H1 (cell line): ENCODE measurements around the gene DYNC1LI1. TPM values are rescaled to one million over a fixed set of nuclear protein-coding genes. Genes with fewer than 3 reads are reported as not detected.

Experiments used
- CTCF ChIA-PET: fragments of 300-600 bp; sonication (Branson Sonifier 250); formaldehyde crosslinking; loops from one replicate; lab custom pipeline; 2021; ENCODE audit not compliant: partially characterized antibody; lab: Charles Lee
- POLR2A ChIA-PET: fragments of 300-600 bp; sonication (Branson Sonifier 250); formaldehyde crosslinking; loops from one replicate; lab custom pipeline; 2021; ENCODE audit warnings: inconsistent platforms; ENCODE audit not compliant: partially characterized antibody; lab: Charles Lee
- DNase-seq, 2 experiments: peaks; one replicate each; pipeline versions ENCODE4 v3.0.0 to v3.0.0-alpha.2; 2010 to 2022; ENCODE audit warnings: low spot score in 2 of 2, low read depth in 1 of 2, mixed read lengths in 1 of 2
- FAIRE-seq: peaks from 2 replicates; lab custom pipeline; 2011; peaks lifted over from hg19 to GRCh38; lab: Jason Lieb, UNC
- H2AFZ ChIP-seq: 2 replicates; pipeline ENCODE4 v1.8.1; 2012; ENCODE audit warnings: low read length, inconsistent platforms
- H2AK5ac ChIP-seq: 2 replicates; pipeline ENCODE4 v1.6.1; 2013; ENCODE audit warnings: low read depth, low read length
- H2BK120ac ChIP-seq: replicated peaks from 2 replicates; pipeline ENCODE3; 2013; ENCODE audit warnings: low read depth, low read length, inconsistent platforms
- H2BK12ac ChIP-seq: 2 replicates; pipeline ENCODE4 v1.6.1; 2013; ENCODE audit warnings: low read depth, low read length
- H2BK15ac ChIP-seq: 2 replicates; pipeline ENCODE4 v1.6.1; 2013; ENCODE audit warnings: low read length
- H2BK20ac ChIP-seq: 2 replicates; pipeline ENCODE4 v1.6.1; 2013; ENCODE audit warnings: low read length
- H2BK5ac ChIP-seq: 2 replicates; pipeline ENCODE4 v1.6.1; 2013; ENCODE audit warnings: low read depth, low read length
- H3K14ac ChIP-seq: 2 replicates; pipeline ENCODE4 v1.6.1; 2013; ENCODE audit warnings: inconsistent platforms; ENCODE audit not compliant: insufficient read length
- H3K18ac ChIP-seq: 2 replicates; pipeline ENCODE4 v1.6.1; 2013; ENCODE audit warnings: low read length; ENCODE audit errors: extremely low read depth
- H3K23ac ChIP-seq: 2 replicates; pipeline ENCODE4 v1.6.1; 2013; ENCODE audit warnings: inconsistent platforms; ENCODE audit not compliant: insufficient read length
- H3K23me2 ChIP-seq: 2 replicates; pipeline ENCODE4 v1.6.1; 2013; ENCODE audit warnings: low read depth, low read length
- H3K27ac ChIP-seq: 2 replicates; pipeline ENCODE4 v1.6.1; 2011; ENCODE audit warnings: low read depth, low read length, inconsistent platforms
- H3K27me3 ChIP-seq, 4 experiments: replicated peaks in 1 of 4; 1 replicate in 1 of 4; 2 replicates in 3 of 4; pipeline versions ENCODE4 v1.6.1 to v1.8.1; 2011 to 2013; ENCODE audit warnings: low read length in 3 of 4, mild to moderate bottlenecking in 3 of 4, inconsistent platforms in 2 of 4, mixed read lengths in 2 of 4, moderate library complexity in 1 of 4; ENCODE audit not compliant: control insufficient read depth in 3 of 4, insufficient read depth in 3 of 4; ENCODE audit errors: extremely low read depth in 1 of 4
- H3K36me3 ChIP-seq, 4 experiments: 2 replicates each; pipeline versions ENCODE4 v1.6.1 to v1.8.1; 2011 to 2013; ENCODE audit warnings: mild to moderate bottlenecking in 4 of 4, low read length in 3 of 4, moderate library complexity in 2 of 4, control low read depth in 1 of 4, inconsistent platforms in 1 of 4; ENCODE audit not compliant: insufficient read depth in 4 of 4, control insufficient read depth in 2 of 4
- H3K4ac ChIP-seq: replicated peaks from 2 replicates; pipeline ENCODE3; 2013; ENCODE audit warnings: low read length, low read depth, mixed read lengths, inconsistent platforms; ENCODE audit not compliant: insufficient read length
- H3K4me1 ChIP-seq, 4 experiments: replicated peaks in 1 of 4; 1 replicate in 1 of 4; 2 replicates in 3 of 4; pipeline versions ENCODE4 v1.6.1 to v1.8.1; 2011 to 2013; ENCODE audit warnings: low read length in 3 of 4, inconsistent platforms in 2 of 4, mixed read lengths in 1 of 4; ENCODE audit not compliant: insufficient read depth in 4 of 4, control insufficient read depth in 3 of 4
- H3K4me2 ChIP-seq, 2 experiments: 2 replicates each; pipeline versions ENCODE4 v1.6.1 to v1.8.1; 2011 to 2013; ENCODE audit warnings: low read depth in 2 of 2, low read length in 2 of 2, control low read depth in 1 of 2, inconsistent platforms in 1 of 2, mild to moderate bottlenecking in 1 of 2; ENCODE audit not compliant: insufficient read depth in 1 of 2
- H3K4me3 ChIP-seq, 4 experiments: fragments of 200-600, 300-600 bp in 1 of 4; sonication (generic), shearing (Covaris generic), sonication (Bioruptor Twin) in 1 of 4; 2 replicates each; pipeline versions ENCODE4 v1.5.1 to v1.8.1; 2011 to 2016; ENCODE audit warnings: low read length in 4 of 4, low read depth in 3 of 4, control low read depth in 2 of 4, inconsistent platforms in 2 of 4, mild to moderate bottlenecking in 2 of 4, mixed read lengths in 1 of 4, moderate library complexity in 1 of 4; ENCODE audit not compliant: insufficient read depth in 2 of 4; ENCODE audit errors: extremely low read depth in 1 of 4
- H3K56ac ChIP-seq: replicated peaks from 2 replicates; pipeline ENCODE3; 2013; ENCODE audit warnings: low read depth, mild to moderate bottlenecking, mixed read lengths, low read length, inconsistent platforms; ENCODE audit not compliant: insufficient read length
- H3K79me1 ChIP-seq: 2 replicates; pipeline ENCODE4 v1.6.1; 2013; ENCODE audit warnings: low read depth, low read length, control low read depth
- H3K79me2 ChIP-seq, 2 experiments: 2 replicates each; pipeline versions ENCODE4 v1.6.1 to v1.8.1; 2012 to 2013; ENCODE audit warnings: low read length in 2 of 2, mild to moderate bottlenecking in 2 of 2, inconsistent platforms in 1 of 2; ENCODE audit not compliant: insufficient read depth in 2 of 2, control insufficient read depth in 1 of 2
- H3K9ac ChIP-seq, 4 experiments: replicated peaks in 1 of 4; 1 replicate in 1 of 4; 2 replicates in 3 of 4; pipeline versions ENCODE4 v1.6.1 to v1.8.1; 2011 to 2013; ENCODE audit warnings: low read depth in 3 of 4, low read length in 3 of 4, control low read depth in 2 of 4, mild to moderate bottlenecking in 2 of 4, moderate library complexity in 2 of 4, inconsistent platforms in 1 of 4; ENCODE audit errors: extremely low read depth in 1 of 4
- H3K9me3 ChIP-seq, 2 experiments: 2 replicates each; pipeline versions ENCODE4 v1.6.1 to v1.8.1; 2012 to 2013; ENCODE audit warnings: mild to moderate bottlenecking in 2 of 2, moderate library complexity in 2 of 2, control low read depth in 1 of 2, inconsistent platforms in 1 of 2, low read depth in 1 of 2, low read length in 1 of 2, mixed read lengths in 1 of 2; ENCODE audit not compliant: insufficient read depth in 2 of 2
- H4K20me1 ChIP-seq, 2 experiments: replicated peaks in 1 of 2; 2 replicates each; pipeline versions ENCODE3 to v1.8.1; 2011 to 2013; ENCODE audit warnings: inconsistent platforms in 2 of 2, low read length in 2 of 2, mild to moderate bottlenecking in 1 of 2; ENCODE audit not compliant: insufficient read depth in 2 of 2, control insufficient read depth in 1 of 2
- H4K5ac ChIP-seq: 2 replicates; pipeline ENCODE4 v1.6.1; 2013; ENCODE audit warnings: low read length, low read depth, mixed read lengths, inconsistent platforms; ENCODE audit not compliant: insufficient read length
- H4K8ac ChIP-seq: 2 replicates; pipeline ENCODE4 v1.8.0; 2013; ENCODE audit warnings: mild to moderate bottlenecking, moderate library complexity, low read length, inconsistent platforms; ENCODE audit not compliant: insufficient read depth; ENCODE audit errors: extremely low read depth
- H4K91ac ChIP-seq: replicated peaks from 2 replicates; pipeline ENCODE3; 2013; ENCODE audit warnings: low read length, mixed read lengths, inconsistent platforms; ENCODE audit not compliant: insufficient read length
- HDAC6 ChIP-seq: IDR thresholded peaks from one replicate; pipeline ENCODE4 v1.7.1; 2012; ENCODE audit warnings: low read depth, mild to moderate bottlenecking, inconsistent platforms, low read length, moderate library complexity
- POLR2AphosphoS5 ChIP-seq: IDR thresholded peaks from 2 replicates; pipeline ENCODE4 v1.6.1; 2011; ENCODE audit warnings: low read depth, low read length
- TAF7 ChIP-seq: optimal IDR thresholded peaks from 2 replicates; pipeline ENCODE3; 2011; ENCODE audit warnings: low read depth, mild to moderate bottlenecking, inconsistent platforms, low read length, moderate library complexity, borderline replicate concordance
- polyA plus RNA-seq, 7 experiments: library from polyadenylated mRNA; depleted of rRNA in 3 of 7; stranded (reverse) in 5 of 7; unstranded in 2 of 7; fragments of >200 nt in 5 of 7; fragments of 200-250 nt in 2 of 7; gene quantifications; 1 replicate in 5 of 7; 2 replicates in 1 of 7; 4 replicates in 1 of 7; pipeline versions ENCODE4 v1.2.1 to v1.2.3, GENCODE V29; 2011 to 2013; ENCODE audit warnings: missing spikeins in 2 of 7, mixed read lengths in 2 of 7
- total RNA-seq: library from RNA; stranded (reverse); fragmentation: NEBNext Ultra II Directional; extraction: Animal tissue kit (Norgen Biotek cat#: 25700); gene quantifications from 2 replicates; pipeline ENCODE4 v1.2.1, GENCODE V29; 2021

DYNC1LI1 gene
- total and polyA plus RNA-seq, 2 of the 8 experiments (the other 6 are each of a cell fraction or from before 2014, with no cell fraction given), result 13.6 to 45.1 TPM

DNA sequence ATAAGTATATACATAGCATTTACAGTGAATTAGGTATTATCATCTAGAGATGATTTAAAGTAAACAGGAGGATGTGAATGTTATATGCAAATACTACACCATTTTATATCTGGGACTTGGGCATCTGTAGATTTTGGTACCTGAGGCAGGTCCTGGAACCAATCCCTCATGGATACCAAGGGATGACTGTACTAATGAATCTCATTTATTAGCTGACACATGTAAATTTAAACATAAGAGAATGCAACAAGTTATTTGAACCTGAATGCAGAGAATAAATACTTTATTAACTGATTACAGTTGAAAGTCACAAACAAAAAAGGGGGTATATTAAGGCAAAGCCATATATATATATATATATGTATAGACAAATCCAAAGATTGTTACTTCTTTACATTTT is 44.9 kb downstream of the DYNC1LI1 start:
- no peak overlapping the region for H4K5ac ChIP-seq
- TF ChIP-seq POLR2AphosphoS5 (no peak), TAF7 (no peak), HDAC6 (no peak)
- no peak overlapping the region for H2BK120ac ChIP-seq
- no peak overlapping the region for H2BK15ac ChIP-seq
- ChIA-PET POLR2A (no interaction called here), CTCF (interaction anchor here (1.0 to 1.1 kb wide), 2 partner anchors 16 to 77 kb away, joined by 3 to 4 read pairs; no protein-coding TSS in a partner anchor)
- H3K27me3 ChIP-seq, result no peaks in the 10 kb centered on the region
- H3K4me3 ChIP-seq, result no peak overlapping the region
- FAIRE-seq (no peak), DNase-seq (no peak)
- no peak overlapping the region for H2BK12ac ChIP-seq
- no peaks in the 10 kb centered on the region for H4K20me1 ChIP-seq
- H3K4ac ChIP-seq, result no peak overlapping the region
- no peak overlapping the region for H3K27ac ChIP-seq
- H3K9ac ChIP-seq, result no peak overlapping the region
- H3K4me1 ChIP-seq, result no peaks in the 10 kb centered on the region
- no peaks in the 10 kb centered on the region for H3K79me2 ChIP-seq
- no peak overlapping the region for H3K56ac ChIP-seq
- no peak overlapping the region for H3K23ac ChIP-seq
- no peaks in the 10 kb centered on the region for H3K9me3 ChIP-seq
- no peak overlapping the region for H2BK5ac ChIP-seq
- no peak overlapping the region for H2BK20ac ChIP-seq
- H3K4me2 ChIP-seq, result no peak overlapping the region
- peaks cover 3 to 54% (median 22%) of the 10 kb centered on the region in 4 experiments; a peak in 7 of 8 replicates for H3K36me3 ChIP-seq
- H2AFZ ChIP-seq, result no peak overlapping the region
- no peaks in the 10 kb centered on the region for H3K23me2 ChIP-seq
- no peak overlapping the region for H3K14ac ChIP-seq
- H4K8ac ChIP-seq, result no peak overlapping the region
- no peak overlapping the region for H4K91ac ChIP-seq
- H3K79me1 ChIP-seq, result no peaks in the 10 kb centered on the region
- no peak overlapping the region for H2AK5ac ChIP-seq
- no peak overlapping the region for H3K18ac ChIP-seq
